Measurements from ENCODE around the gene ZNF850.
A peak's percentile ranks its signal among the peaks of the same experiment; 100 is the strongest.
"Not testable (repeated sequence)": the region's sequence is repeated elsewhere in the genome, so short reads cannot be mapped to it uniquely, and the experiment has no call there.

ZNF850 gene

GRCh38 chr19:36772311-36773222 is at the start of gene ZNF850:
ZNF850 (minus strand) TSS chr19:36772807; CDS start chr19:36762606, 10,201 bp downstream.
- peak; percentile 93 for DNase-seq

GRCh38 chr19:36821758-36822157 is 49.2 kb upstream of the ZNF850 start:
- DNase-seq = no peak

- DNase-seq = no peak
These were observed 46.6 kb upstream of the ZNF850 start for GRCh38 chr19:36819130-36819630.

GRCh38 chr19:36807029-36807428 is 34.4 kb upstream of the ZNF850 start:
- DNase-seq = no peak

- DNase-seq = no peak
These were observed 32.8 kb upstream of the ZNF850 start for GRCh38 chr19:36805364-36805763.

GRCh38 chr19:36797786-36798108 is 25.1 kb upstream of the ZNF850 start:
- no peak for DNase-seq

- no peak for DNase-seq
These were observed 24.0 kb upstream of the ZNF850 start for GRCh38 chr19:36796714-36796992.

GRCh38 chr19:36791420-36792141 is 19.0 kb upstream of the ZNF850 start:
- DNase-seq = peak; percentile 27

GRCh38 chr19:36775768-36776167 is 3.2 kb upstream of the ZNF850 start:
- no peak for DNase-seq

- DNase-seq = no peak
These were observed 594 bp upstream of the ZNF850 start for GRCh38 chr19:36773223-36773579.

GRCh38 chr19:36771261-36772231 is 1.1 kb downstream of the ZNF850 start:
- DNase-seq = peak; percentile 69

- no peak for DNase-seq
These were observed 22.4 kb downstream of the ZNF850 start for GRCh38 chr19:36750066-36750691.

- not testable (repeated sequence) for DNase-seq
These were observed 23.0 kb downstream of the ZNF850 start for GRCh38 chr19:36749613-36750012.

GRCh38 chr19:36748431-36749275 is 24.0 kb downstream of the ZNF850 start:
- DNase-seq = no peak

GRCh38 chr19:36747750-36748149 is 24.9 kb downstream of the ZNF850 start:
- DNase-seq = no peak

- no peak for DNase-seq
These were observed 26.7 kb downstream of the ZNF850 start for GRCh38 chr19:36745870-36746269.

GRCh38 chr19:36736166-36736565 is 36.4 kb downstream of the ZNF850 start:
- DNase-seq = not testable (repeated sequence)

- no peak for DNase-seq
These were observed 52.7 kb downstream of the ZNF850 start for GRCh38 chr19:36719687-36720556.

GRCh38 chr19:36709423-36709822 is 63.2 kb downstream of the ZNF850 start:
- DNase-seq = no peak

GRCh38 chr19:36707134-36707533 is 65.5 kb downstream of the ZNF850 start:
- no peak for DNase-seq

GRCh38 chr19:36688058-36688457 is 84.5 kb downstream of the ZNF850 start:
- DNase-seq = peak; percentile 4
